ENCODE measurements around the gene SAMD4B.

SAMD4B gene

GRCh38 chr19:39433480-39434079, 91.4 kb downstream of the SAMD4B start:
- DNase-seq: peak in 1 of 10 donors; percentile 21
- intact Hi-C loops (cut with DNase I): no loop called here

GRCh38 chr19:39434123-39435076, 92.2 kb downstream of the SAMD4B start:
- intact Hi-C loops (cut with DNase I): no loop called here
- no peak for DNase-seq
